ENCODE measurements around the gene HRK.

- TF ChIP-seq POLR2A (IDR thresholded peaks at IDR 0.05) = no peak
- TF ChIP-seq CTCF (IDR thresholded peaks at IDR 0.05) = no peak
- no peak for TF ChIP-seq POLR2AphosphoS5 (IDR thresholded peaks at IDR 0.05)
- no peak for TF ChIP-seq EP300 (IDR thresholded peaks at IDR 0.05)
Measured at GRCh38 chr12:116924558-116925453, 43.6 kb upstream of the HRK start.

All from gastroesophageal sphincter (tissue), 3 donors.